B cell (primary cell): ENCODE measurements around the gene BECN2. TPM values are rescaled to one million over a fixed set of nuclear protein-coding genes. Genes with fewer than 3 reads are reported as not detected.

Experiments used
- ATAC-seq: fragments of 200-7000 bp; cut with Tn5 transposase; one replicate; pipeline ENCODE4 v1.10.0; 2021; ENCODE audit warnings: low read depth, mild to moderate bottlenecking, moderate number of reproducible peaks, moderate library complexity
- CTCF ChIA-PET: fragments of 350-600 bp; sonication (Branson Sonifier 250); formaldehyde crosslinking; loops from one replicate; lab custom pipeline; 2021; ENCODE audit warnings: antibody characterized with exemption, inconsistent platforms; lab: Charles Lee
- POLR2A ChIA-PET: fragments of 350-600 bp; sonication (Branson Sonifier 250); formaldehyde crosslinking; loops from one replicate; lab custom pipeline; 2021; ENCODE audit warnings: antibody characterized with exemption; lab: Charles Lee
- DNase-seq: peaks from one replicate; pipeline ENCODE4 v3.0.0; 2013
- H2AFZ ChIP-seq: 2 replicates; pipeline ENCODE4 v1.6.1; 2012; ENCODE audit warnings: mild to moderate bottlenecking, low read depth, low read length; ENCODE audit not compliant: insufficient read depth, poor library complexity, severe bottlenecking
- H3K27ac ChIP-seq, 2 donors: 1 replicate in 1 of 2; 2 replicates in 1 of 2; pipeline ENCODE4 v1.5.1; 2012 to 2013; ENCODE audit warnings: low read length in 2 of 2, mild to moderate bottlenecking in 2 of 2, moderate library complexity in 1 of 2
- H3K27me3 ChIP-seq, 4 experiments: fragments of 200-600 bp in 1 of 4; sonication (generic) in 1 of 4; replicated peaks in 1 of 4; 1 replicate in 2 of 4; 2 replicates in 2 of 4; pipeline versions ENCODE4 v1.6.1 to v1.7.0; 2013 to 2016; ENCODE audit warnings: low read length in 3 of 4, mild to moderate bottlenecking in 2 of 4, mixed read lengths in 1 of 4, moderate library complexity in 1 of 4; ENCODE audit not compliant: insufficient read depth in 4 of 4, control insufficient read depth in 3 of 4; ENCODE audit errors: control extremely low read depth in 1 of 4
- H3K36me3 ChIP-seq, 2 experiments: replicated peaks in 1 of 2; 1 replicate in 1 of 2; 2 replicates in 1 of 2; pipeline versions ENCODE4 v1.6.1 to v1.7.1; 2013; ENCODE audit warnings: low read length in 1 of 2; ENCODE audit not compliant: insufficient read depth in 2 of 2, control insufficient read depth in 1 of 2; ENCODE audit errors: control extremely low read depth in 1 of 2, extremely low read depth in 1 of 2
- H3K4me1 ChIP-seq, 2 donors: fragments of 200-600 bp in 1 of 2; sonication (generic) in 1 of 2; 1 replicate in 1 of 2; 2 replicates in 1 of 2; pipeline versions ENCODE4 v1.5.1 to v1.6.1; 2013 to 2017; ENCODE audit warnings: low read length in 2 of 2; ENCODE audit not compliant: control insufficient read depth in 2 of 2, insufficient read depth in 2 of 2
- H3K4me2 ChIP-seq: replicated peaks from 2 replicates; pipeline ENCODE3; 2012; ENCODE audit warnings: mild to moderate bottlenecking, low read depth, low read length; ENCODE audit not compliant: poor library complexity, severe bottlenecking
- H3K4me3 ChIP-seq, 5 experiments: fragments of 200-600 bp in 1 of 5; sonication (generic) in 1 of 5; 1 replicate in 3 of 5; 2 replicates in 2 of 5; pipeline versions ENCODE4 v1.5.1 to v1.7.0; 2011 to 2016; ENCODE audit warnings: low read length in 4 of 5, mild to moderate bottlenecking in 4 of 5, low read depth in 2 of 5, control low read depth in 1 of 5, moderate library complexity in 1 of 5; ENCODE audit not compliant: insufficient read depth in 1 of 5; ENCODE audit errors: control extremely low read depth in 1 of 5, extremely low read depth in 1 of 5
- H3K79me2 ChIP-seq: fragments of 200-600 bp; sonication (generic); one replicate; pipeline ENCODE4 v1.6.0; 2016; ENCODE audit warnings: low read length; ENCODE audit not compliant: control insufficient read depth, insufficient read depth
- H3K9ac ChIP-seq: fragments of 200-600 bp; sonication (generic); 2 replicates; pipeline ENCODE4 v1.6.1; 2017; ENCODE audit warnings: mild to moderate bottlenecking, low read length, moderate library complexity
- H3K9me3 ChIP-seq, 3 donors: one replicate each; pipeline versions ENCODE4 v1.6.1 to v1.7.1; 2013; ENCODE audit warnings: low read length in 2 of 3; ENCODE audit not compliant: control insufficient read depth in 2 of 3, insufficient read depth in 1 of 3; ENCODE audit errors: control extremely low read depth in 1 of 3
- H4K20me1 ChIP-seq: 2 replicates; pipeline ENCODE4 v1.6.0; 2012; ENCODE audit warnings: mild to moderate bottlenecking, low read length; ENCODE audit not compliant: insufficient read depth, control insufficient read depth, poor library complexity, severe bottlenecking
- H3K27ac Mint-ChIP-seq: one replicate; pipeline ENCODE4 v1.8.0; 2021; ENCODE audit warnings: mixed read lengths
- H3K27me3 Mint-ChIP-seq: one replicate; pipeline ENCODE4 v1.8.0; 2021; ENCODE audit warnings: mixed read lengths
- H3K4me1 Mint-ChIP-seq: one replicate; pipeline ENCODE4 v1.8.0; 2021; ENCODE audit warnings: mixed read lengths
- H3K4me3 Mint-ChIP-seq: one replicate; pipeline ENCODE4 v1.8.0; 2021; ENCODE audit warnings: mixed read lengths
- H3K9me3 Mint-ChIP-seq: one replicate; pipeline ENCODE4 v1.8.0; 2022; ENCODE audit warnings: mixed read lengths; ENCODE audit not compliant: insufficient read depth
- EZH2 ChIP-seq: IDR thresholded peaks from 2 replicates; pipeline ENCODE4 v1.6.1; 2012; ENCODE audit warnings: borderline replicate concordance, low read depth, mild to moderate bottlenecking, moderate library complexity, low read length; ENCODE audit not compliant: insufficient read depth, poor library complexity, severe bottlenecking
- WGBS: methylation state at CpG from one replicate; pipeline ENCODE4 v1.1.5; 2013; ENCODE audit warnings: missing lambda C conversion rate; ENCODE audit not compliant: insufficient coverage; 5-methylcytosine and 5-hydroxymethylcytosine counted together
- intact Hi-C: fragments of 100-400 bp; cut with micrococcal nuclease; formaldehyde crosslinking; loops from one replicate; pipeline ENCODE4 v1.10.0; 2022
- polyA plus RNA-seq: library from polyadenylated mRNA; depleted of rRNA; stranded (reverse); fragments of >200 nt; gene quantifications from 2 replicates; pipeline ENCODE4 v1.2.3, GENCODE V29; 2012
- total RNA-seq, 2 donors: library from RNA; stranded (reverse); fragments of 120-200 nt in 1 of 2; gene quantifications; 1 replicate in 1 of 2; 2 replicates in 1 of 2; pipeline versions ENCODE4 v1.2.3 to v1.2.4, GENCODE V29; 2013 to 2022
- TF ChIP-seq, protein P1 (sequence below): fragments of 200-600 bp; IDR thresholded peaks from one replicate; pipeline ENCODE4 v1.8.0; 2022; ENCODE audit warnings: antibody characterized with exemption, mild to moderate bottlenecking

The BECN2 gene
- total and polyA plus RNA-seq, 2 donors (not counting 1 experiment from before 2014, with no cell fraction given), result not detected

DNA sequence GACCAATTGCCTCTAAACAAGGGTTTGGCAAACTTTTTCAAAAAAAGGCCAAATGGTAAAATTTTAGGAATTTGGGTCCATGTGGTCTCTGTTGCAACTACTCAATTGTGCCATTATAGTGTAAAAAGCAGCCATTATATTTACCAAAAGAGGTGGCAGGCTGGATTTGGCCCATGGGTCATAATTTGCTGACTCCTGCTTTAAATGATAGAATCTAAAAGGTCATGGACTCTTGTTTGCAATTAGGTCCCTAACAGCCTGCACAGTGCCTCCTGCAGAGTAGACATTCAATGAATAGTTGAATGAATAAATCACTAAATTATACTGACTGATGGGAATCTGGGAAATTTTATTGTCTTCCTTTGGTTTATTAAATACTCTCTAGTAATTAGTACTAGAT lies 6.2 kb downstream of the BECN2 start:
- TF ChIP-seq EZH2, result no peak
- TF ChIP-seq, protein P1, sequence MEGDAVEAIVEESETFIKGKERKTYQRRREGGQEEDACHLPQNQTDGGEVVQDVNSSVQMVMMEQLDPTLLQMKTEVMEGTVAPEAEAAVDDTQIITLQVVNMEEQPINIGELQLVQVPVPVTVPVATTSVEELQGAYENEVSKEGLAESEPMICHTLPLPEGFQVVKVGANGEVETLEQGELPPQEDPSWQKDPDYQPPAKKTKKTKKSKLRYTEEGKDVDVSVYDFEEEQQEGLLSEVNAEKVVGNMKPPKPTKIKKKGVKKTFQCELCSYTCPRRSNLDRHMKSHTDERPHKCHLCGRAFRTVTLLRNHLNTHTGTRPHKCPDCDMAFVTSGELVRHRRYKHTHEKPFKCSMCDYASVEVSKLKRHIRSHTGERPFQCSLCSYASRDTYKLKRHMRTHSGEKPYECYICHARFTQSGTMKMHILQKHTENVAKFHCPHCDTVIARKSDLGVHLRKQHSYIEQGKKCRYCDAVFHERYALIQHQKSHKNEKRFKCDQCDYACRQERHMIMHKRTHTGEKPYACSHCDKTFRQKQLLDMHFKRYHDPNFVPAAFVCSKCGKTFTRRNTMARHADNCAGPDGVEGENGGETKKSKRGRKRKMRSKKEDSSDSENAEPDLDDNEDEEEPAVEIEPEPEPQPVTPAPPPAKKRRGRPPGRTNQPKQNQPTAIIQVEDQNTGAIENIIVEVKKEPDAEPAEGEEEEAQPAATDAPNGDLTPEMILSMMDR, result no peak
- Histone ChIP-seq H3K9me3 (no peaks in the 10 kb centered on the region), H3K4me1 (no peaks in the 10 kb centered on the region), H3K27ac (no peak overlapping the region), H3K27me3 (no peaks in the 10 kb centered on the region), H2AFZ (no peak overlapping the region), H3K9ac (no peak overlapping the region), H3K36me3 (no peaks in the 10 kb centered on the region), H3K4me2 (no peak overlapping the region), H3K4me3 (no peak overlapping the region), H3K79me2 (no peaks in the 10 kb centered on the region), H4K20me1 (no peaks in the 10 kb centered on the region)
- Mint-ChIP-seq H3K4me3 (no peak overlapping the region), H3K27ac (no peak overlapping the region), H3K4me1 (no peaks in the 10 kb centered on the region), H3K27me3 (peaks cover 4% of the 10 kb centered on the region), H3K9me3 (no peaks in the 10 kb centered on the region)
- ATAC-seq (no peak), DNase-seq (no peak)
- intact Hi-C loops, result no loop called here
- ChIA-PET POLR2A (no interaction called here), CTCF (no interaction called here)

DNA sequence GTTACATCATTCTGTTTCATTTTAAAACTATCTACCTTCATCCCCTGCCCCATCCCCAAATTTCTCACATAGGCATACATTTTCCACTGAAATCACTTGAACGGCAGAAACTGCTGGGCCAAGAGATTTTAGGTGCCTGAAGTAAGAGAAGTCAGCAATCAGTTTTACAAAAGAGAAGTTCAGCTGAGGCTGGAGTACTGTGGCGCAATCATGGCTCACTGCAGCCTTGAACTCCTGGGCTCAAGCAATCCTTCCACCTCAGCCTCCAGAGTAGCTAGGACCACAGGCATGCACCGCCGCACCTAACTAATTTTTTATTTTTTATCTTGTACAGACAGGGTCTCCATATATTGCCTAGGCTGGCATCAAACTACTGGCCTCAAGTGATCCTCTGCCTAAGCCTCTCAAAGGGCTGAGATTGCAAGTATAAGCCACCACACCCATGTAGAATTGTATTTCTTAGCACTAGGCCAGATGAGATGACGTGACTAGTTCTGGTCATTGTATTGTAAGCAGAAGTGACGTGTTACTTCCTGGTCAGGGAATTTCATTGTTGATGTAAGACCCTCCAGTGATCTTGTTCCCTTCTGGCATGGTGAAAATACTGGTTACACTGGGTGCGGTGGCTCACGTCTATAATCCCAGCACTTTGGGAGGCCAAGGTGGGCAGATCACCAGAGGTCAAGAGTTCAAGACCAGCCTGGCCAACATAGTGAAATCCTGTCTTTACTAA lies 7.1 kb downstream of the BECN2 start:
- H3K27ac ChIP-seq, result no peak overlapping the region
- no peaks in the 10 kb centered on the region for H3K79me2 ChIP-seq
- Mint-ChIP-seq H3K27me3 (peaks cover 1% of the 10 kb centered on the region), H3K4me3 (no peak overlapping the region), H3K9me3 (no peaks in the 10 kb centered on the region), H3K27ac (no peak overlapping the region), H3K4me1 (no peaks in the 10 kb centered on the region)
- H4K20me1 ChIP-seq, result no peaks in the 10 kb centered on the region
- WGBS, result 92% methylated on average over 8 of the region's 8 CpGs
- ATAC-seq (no peak), DNase-seq (no peak)
- no peak overlapping the region for H2AFZ ChIP-seq
- H3K36me3 ChIP-seq, result no peaks in the 10 kb centered on the region
- no peak overlapping the region for H3K9ac ChIP-seq
- no peak overlapping the region for H3K4me2 ChIP-seq
- no peaks in the 10 kb centered on the region for H3K27me3 ChIP-seq
- TF ChIP-seq, protein P1, result no peak
- TF ChIP-seq EZH2, result no peak
- no peak overlapping the region for H3K4me3 ChIP-seq
- ChIA-PET CTCF (no interaction called here), POLR2A (no interaction called here)
- H3K4me1 ChIP-seq, result no peaks in the 10 kb centered on the region
- intact Hi-C loops, result no loop called here
- no peaks in the 10 kb centered on the region for H3K9me3 ChIP-seq
